Measurements from ENCODE around the gene MAP3K4. TPM values are rescaled to one million over a fixed set of nuclear protein-coding genes. Genes with fewer than 3 reads are reported as not detected.

Gene MAP3K4
- total RNA-seq, 1 experiment from 2014 or later = 37.1 TPM

GRCh38 chr6:160992061-160992979, 751 bp downstream of the MAP3K4 start:
- BruUV-seq (replicated peaks) = no TSS peak
- Histone ChIP-seq H3K36me3 (ENCODE audit: insufficient read depth, low read length, poor library complexity, severe bottlenecking) (peaks cover 4% of the 10 kb centered on the region), H3K9me3 (ENCODE audit: low read depth, low read length, poor library complexity, severe bottlenecking) (no peaks in the 10 kb centered on the region), H3K27ac (ENCODE audit: low read depth, low read length, poor library complexity, severe bottlenecking) (peak overlapping the region; percentile 86), H3K4me1 (ENCODE audit: insufficient read depth, low read length, poor library complexity, severe bottlenecking) (no peaks in the 10 kb centered on the region), H3K27me3 (replicated peaks; ENCODE audit: insufficient read depth, low read depth, low read length, poor library complexity) (no peaks in the 10 kb centered on the region), H3K4me3 (ENCODE audit: low read depth, low read length, poor library complexity, severe bottlenecking) (peak overlapping the region; percentile 87)
- peak; percentile 77 for TF ChIP-seq CTCF (conservative IDR thresholded peaks at IDR 0.05; ENCODE audit: low read depth, low read length)
- no peak for TF ChIP-seq EZH2 (IDR thresholded peaks at IDR 0.05; ENCODE audit: borderline replicate concordance, low read depth, low read length, poor library complexity, severe bottlenecking)
- intact Hi-C loops (cut with micrococcal nuclease; ENCODE audit: unreplicated experiment) = loop anchor here (2.0 to 5.0 kb wide), 2 partner anchors 62 to 380 kb away; no protein-coding TSS in a partner anchor
- ChIA-PET CTCF (interaction anchor here (1.1 kb wide), 1 partner anchor 62 kb away, joined by 3 read pairs; no protein-coding TSS in a partner anchor), POLR2A (ENCODE audit: low non-redundant PET) (no interaction called here)
- DNase-seq (ENCODE audit: low spot score) = peak; percentile 79

GRCh38 chr6:160992980-160993314, 1.4 kb downstream of the MAP3K4 start:
- POLR2A ChIA-PET (ENCODE audit: low non-redundant PET) = no interaction called here
- Histone ChIP-seq H3K4me1 (ENCODE audit: insufficient read depth, low read length, poor library complexity, severe bottlenecking) (no peaks in the 10 kb centered on the region), H3K27ac (ENCODE audit: low read depth, low read length, poor library complexity, severe bottlenecking) (no peak overlapping the region), H3K36me3 (ENCODE audit: insufficient read depth, low read length, poor library complexity, severe bottlenecking) (peaks cover 4% of the 10 kb centered on the region), H3K9me3 (ENCODE audit: low read depth, low read length, poor library complexity, severe bottlenecking) (no peaks in the 10 kb centered on the region), H3K4me3 (ENCODE audit: low read depth, low read length, poor library complexity, severe bottlenecking) (peak overlapping the region; percentile 87), H3K27me3 (replicated peaks; ENCODE audit: insufficient read depth, low read depth, low read length, poor library complexity) (no peaks in the 10 kb centered on the region)
- DNase-seq (ENCODE audit: low spot score) = no peak
- no peak for TF ChIP-seq CTCF (conservative IDR thresholded peaks at IDR 0.05; ENCODE audit: low read depth, low read length)
- no peak for TF ChIP-seq EZH2 (IDR thresholded peaks at IDR 0.05; ENCODE audit: borderline replicate concordance, low read depth, low read length, poor library complexity, severe bottlenecking)
- CTCF ChIA-PET = interaction anchor here (1.1 kb wide), 1 partner anchor 62 kb away, joined by 3 read pairs; no protein-coding TSS in a partner anchor
- intact Hi-C loops (cut with micrococcal nuclease; ENCODE audit: unreplicated experiment) = loop anchor here (2.0 to 5.0 kb wide), 2 partner anchors 62 to 379 kb away; no protein-coding TSS in a partner anchor
- BruUV-seq (replicated peaks) = no TSS peak

GRCh38 chr6:160995271-160995670, 3.7 kb downstream of the MAP3K4 start:
- Histone ChIP-seq H3K9me3 (ENCODE audit: low read depth, low read length, poor library complexity, severe bottlenecking) (no peaks in the 10 kb centered on the region), H3K4me3 (ENCODE audit: low read depth, low read length, poor library complexity, severe bottlenecking) (no peak overlapping the region), H3K27ac (ENCODE audit: low read depth, low read length, poor library complexity, severe bottlenecking) (no peak overlapping the region), H3K36me3 (ENCODE audit: insufficient read depth, low read length, poor library complexity, severe bottlenecking) (peaks cover 4% of the 10 kb centered on the region), H3K27me3 (replicated peaks; ENCODE audit: insufficient read depth, low read depth, low read length, poor library complexity) (no peaks in the 10 kb centered on the region), H3K4me1 (ENCODE audit: insufficient read depth, low read length, poor library complexity, severe bottlenecking) (no peaks in the 10 kb centered on the region)
- intact Hi-C loops (cut with micrococcal nuclease; ENCODE audit: unreplicated experiment) = no loop called here
- no peak for DNase-seq (ENCODE audit: low spot score)
- TF ChIP-seq EZH2 (IDR thresholded peaks at IDR 0.05; ENCODE audit: borderline replicate concordance, low read depth, low read length, poor library complexity, severe bottlenecking) = no peak
- TF ChIP-seq CTCF (conservative IDR thresholded peaks at IDR 0.05; ENCODE audit: low read depth, low read length) = no peak
- no TSS peak for BruUV-seq (replicated peaks)
- CTCF ChIA-PET = no interaction called here
- POLR2A ChIA-PET (ENCODE audit: low non-redundant PET) = no interaction called here

All from A673 (cell line).